PC-3 (cell line): ENCODE results near the gene PASK. TPM values are rescaled to one million over a fixed set of nuclear protein-coding genes. Genes with fewer than 3 reads are reported as not detected.
A peak's percentile ranks its signal among the peaks of the same experiment; 100 is the strongest.

Experiments used
- ATAC-seq: fragments of 200-7000 bp; cut with Tn5 transposase; 2 replicates; pipeline ENCODE4 v1.9.1; 2020; ENCODE audit warnings: mild to moderate bottlenecking, moderate library complexity
- BruUV-seq: library from RNA; stranded (reverse); fragments of 400-500 nt; replicated peaks from 2 replicates; lab custom pipeline; 2021; lab: Mats Ljungman, UMichigan
- CTCF ChIA-PET: fragments of 300-600 bp; sonication (Branson Sonifier 250); formaldehyde crosslinking; loops from one replicate; lab custom pipeline; 2022; ENCODE audit warnings: antibody characterized with exemption; lab: Charles Lee
- POLR2A ChIA-PET: fragments of 300-600 bp; sonication (Branson Sonifier 250); formaldehyde crosslinking; loops from one replicate; lab custom pipeline; 2022; ENCODE audit warnings: antibody characterized with exemption; ENCODE audit not compliant: unreplicated experiment; lab: Charles Lee
- DNase-seq: peaks from one replicate; pipeline ENCODE4 v3.0.0-alpha.2; 2015
- H2AFZ ChIP-seq: fragments of 300-600 bp; sonication (generic); 2 replicates; pipeline ENCODE4 v1.6.0; 2016; ENCODE audit warnings: antibody characterized with exemption, low read length
- H3F3A ChIP-seq: fragments of 300-600 bp; sonication (generic); one replicate; pipeline ENCODE4 v1.6.0; 2017; ENCODE audit warnings: antibody characterized with exemption, low read length, control low read depth, mild to moderate bottlenecking; ENCODE audit not compliant: unreplicated experiment
- H3K27ac ChIP-seq: fragments of 300-600 bp; sonication (generic); 2 replicates; pipeline ENCODE4 v1.5.1; 2016; ENCODE audit warnings: mild to moderate bottlenecking, low read length
- H3K27me3 ChIP-seq: fragments of 300-600 bp; sonication (generic); 2 replicates; pipeline ENCODE4 v1.6.1; 2016; ENCODE audit warnings: low read length, mixed read lengths
- H3K36me3 ChIP-seq: fragments of 300-600 bp; sonication (generic); 2 replicates; pipeline ENCODE4 v1.6.1; 2016; ENCODE audit warnings: low read depth, mixed run types, low read length, mixed read lengths
- H3K4me1 ChIP-seq: fragments of 300-600 bp; sonication (generic); 2 replicates; pipeline ENCODE4 v1.5.1; 2016; ENCODE audit warnings: low read length; ENCODE audit not compliant: insufficient read depth
- H3K4me2 ChIP-seq: fragments of 300-600 bp; sonication (generic); 2 replicates; pipeline ENCODE4 v1.6.0; 2016; ENCODE audit warnings: low read length
- H3K4me3 ChIP-seq: fragments of 300-600 bp; sonication (generic); 2 replicates; pipeline ENCODE4 v1.5.1; 2016; ENCODE audit warnings: mild to moderate bottlenecking, low read length, mixed read lengths
- H3K79me2 ChIP-seq: fragments of 300-600 bp; sonication (generic); 2 replicates; pipeline ENCODE4 v1.6.1; 2017; ENCODE audit warnings: low read length, mixed read lengths
- H3K9ac ChIP-seq: fragments of 300-600 bp; sonication (generic); 2 replicates; pipeline ENCODE4 v1.6.0; 2016; ENCODE audit warnings: mild to moderate bottlenecking, low read length
- H3K9me2 ChIP-seq: fragments of 300-600 bp; sonication (generic); replicated peaks from 2 replicates; pipeline ENCODE4 v1.6.1; 2016; ENCODE audit warnings: mixed run types, low read length, mixed read lengths
- H3K9me3 ChIP-seq: fragments of 300-600 bp; sonication (generic); 2 replicates; pipeline ENCODE4 v1.6.1; 2016; ENCODE audit warnings: low read length, mixed read lengths
- H4K20me1 ChIP-seq: fragments of 300-600 bp; sonication (generic); 2 replicates; pipeline ENCODE4 v1.6.1; 2016; ENCODE audit warnings: low read length, mixed read lengths
- CTCF ChIP-seq: fragments of 300-600 bp; sonication (generic); conservative IDR thresholded peaks from 2 replicates; pipeline ENCODE4 v1.5.1; 2017; ENCODE audit warnings: antibody characterized with exemption, low read depth, mild to moderate bottlenecking, low read length
- EZH2 ChIP-seq: fragments of 300-600 bp; sonication (generic); IDR thresholded peaks from one replicate; pipeline ENCODE4 v1.6.1; 2017; ENCODE audit warnings: antibody characterized with exemption, mild to moderate bottlenecking, low read length; ENCODE audit not compliant: unreplicated experiment
- EZH2phosphoT487 ChIP-seq: fragments of 300-600 bp; sonication (generic); IDR thresholded peaks from 2 replicates; pipeline ENCODE4 v1.6.1; 2018; ENCODE audit warnings: mild to moderate bottlenecking, antibody characterized with exemption, low read length, borderline replicate concordance
- intact Hi-C: fragments of 100-400 bp; cut with micrococcal nuclease; formaldehyde crosslinking; loops from 2 replicates; pipeline ENCODE4 v1.9.0; 2023
- total RNA-seq: library from RNA; depleted of rRNA; stranded (reverse); fragments of >200 nt; gene quantifications from 2 replicates; pipeline ENCODE4 v1.2.3, GENCODE V29; 2014

The PASK gene
- total RNA-seq, 1 experiment from 2014 or later, result 4.1 TPM

- ATAC-seq, result no peak
- CTCF ChIA-PET, result no interaction called here
These were observed 82.4 kb downstream of the PASK start for GRCh38 chr2:241066893-241067341.

GRCh38 chr2:241066171-241066892 is 82.9 kb downstream of the PASK start:
- H3K4me2 ChIP-seq, result no peak overlapping the region
- ATAC-seq, result no peak
- no peak for TF ChIP-seq EZH2phosphoT487
- TF ChIP-seq CTCF, result no peak
- TF ChIP-seq EZH2, result no peak
- ChIA-PET CTCF (no interaction called here), POLR2A (no interaction called here)
- no peaks in the 10 kb centered on the region for H3K27me3 ChIP-seq
- H4K20me1 ChIP-seq, result no peaks in the 10 kb centered on the region
- BruUV-seq, result no TSS peak
- H3K9me2 ChIP-seq, result no peaks in the 10 kb centered on the region
- no peaks in the 10 kb centered on the region for H3K9me3 ChIP-seq
- no peak overlapping the region for H3K27ac ChIP-seq
- no peaks in the 10 kb centered on the region for H3F3A ChIP-seq
- no peak overlapping the region for H3K4me3 ChIP-seq
- no peaks in the 10 kb centered on the region; the same call in 1 of the 2 replicates for H3K4me1 ChIP-seq
- H3K9ac ChIP-seq, result no peak overlapping the region
- DNase-seq, result no peak
- no peaks in the 10 kb centered on the region for H3K79me2 ChIP-seq
- no peaks in the 10 kb centered on the region for H3K36me3 ChIP-seq
- intact Hi-C loops, result no loop called here
- no peak overlapping the region for H2AFZ ChIP-seq

More at GRCh38 chr2:241066893-241067341, 82.4 kb downstream of the PASK start:
- no peak overlapping the region for H2AFZ ChIP-seq
- no peaks in the 10 kb centered on the region for H3K9me3 ChIP-seq
- no peak overlapping the region for H3K9ac ChIP-seq
- intact Hi-C loops, result no loop called here
- POLR2A ChIA-PET, result no interaction called here
- no peaks in the 10 kb centered on the region; the same call in 1 of the 2 replicates for H3K4me1 ChIP-seq
- DNase-seq, result peak; percentile 7
- H3K4me3 ChIP-seq, result no peak overlapping the region
- H3K79me2 ChIP-seq, result no peaks in the 10 kb centered on the region
- H3K9me2 ChIP-seq, result no peaks in the 10 kb centered on the region
- H3K4me2 ChIP-seq, result no peak overlapping the region
- H4K20me1 ChIP-seq, result no peaks in the 10 kb centered on the region
- BruUV-seq, result no TSS peak
- H3K36me3 ChIP-seq, result no peaks in the 10 kb centered on the region
- H3F3A ChIP-seq, result no peaks in the 10 kb centered on the region
- H3K27ac ChIP-seq, result no peak overlapping the region
- TF ChIP-seq EZH2, result no peak
- TF ChIP-seq EZH2phosphoT487, result no peak
- H3K27me3 ChIP-seq, result no peaks in the 10 kb centered on the region

GRCh38 chr2:241065355-241065803 is 83.9 kb downstream of the PASK start:
- Histone ChIP-seq H3F3A (no peaks in the 10 kb centered on the region), H3K4me2 (no peak overlapping the region), H2AFZ (no peak overlapping the region), H4K20me1 (no peaks in the 10 kb centered on the region), H3K36me3 (no peaks in the 10 kb centered on the region), H3K27me3 (no peaks in the 10 kb centered on the region), H3K79me2 (no peaks in the 10 kb centered on the region), H3K4me1 (no peaks in the 10 kb centered on the region; the same call in 1 of the 2 replicates), H3K9me2 (no peaks in the 10 kb centered on the region), H3K9ac (no peak overlapping the region), H3K9me3 (no peaks in the 10 kb centered on the region), H3K4me3 (no peak overlapping the region), H3K27ac (no peak overlapping the region)
- ChIA-PET POLR2A (no interaction called here), CTCF (no interaction called here)
- DNase-seq (no peak), ATAC-seq (no peak)
- intact Hi-C loops, result no loop called here
- no peak for TF ChIP-seq CTCF
- TF ChIP-seq EZH2, result no peak
- no peak for TF ChIP-seq EZH2phosphoT487
- BruUV-seq, result no TSS peak
